Right lobe of liver (tissue), 4 donors: ENCODE results near the gene KPNB1.

Experiments used
- CTCF ChIP-seq, 4 donors: fragments of 200-600 bp in 3 of 4; fragments of 450-650 bp in 1 of 4; IDR thresholded peaks; one replicate each; pipeline versions ENCODE4 v1.5.1 to v1.8.0; 2016 to 2022; ENCODE audit warnings: antibody characterized with exemption in 4 of 4, mild to moderate bottlenecking in 2 of 4
- POLR2A ChIP-seq: fragments of 450-650 bp; IDR thresholded peaks from one replicate; pipeline ENCODE4 v1.6.1; 2017; ENCODE audit warnings: antibody characterized with exemption, mild to moderate bottlenecking
- donor health status: DM: no; HTN: no; CAD: no.
- donor health status: DM: no; HTN: no; CAD: no.
- donor health status: DM: no; HTN: yes; CAD: no.

GRCh38 chr17:47728214-47728877 lies 78.6 kb downstream of the KPNB1 start:
- TF ChIP-seq CTCF (IDR thresholded peaks at IDR 0.05), result no peak
- TF ChIP-seq POLR2A, result no peak
